ENCODE measurements around the gene STK4.
"Not testable (repeated sequence)": the region's sequence is repeated elsewhere in the genome, so short reads cannot be mapped to it uniquely, and the experiment has no call there.

Gene STK4

GRCh38 chr20:45061244-45061643 lies 94.9 kb downstream of the STK4 start:
- DNase-seq (ENCODE audit: low spot score), result no peak
- in situ Hi-C loops (cut with MboI; ENCODE audit: low pct_unique_long_range_greater_than_20kb, low sequenced_read_pairs, unreplicated experiment), result no loop called here
- no peak for TF ChIP-seq CTCF (IDR thresholded peaks at IDR 0.05; ENCODE audit: extremely low read depth, insufficient read depth, missing control alignments)

GRCh38 chr20:45063107-45063506 lies 96.8 kb downstream of the STK4 start:
- in situ Hi-C loops (cut with MboI; ENCODE audit: low pct_unique_long_range_greater_than_20kb, low sequenced_read_pairs, unreplicated experiment); DNase-seq (ENCODE audit: low spot score): not testable (repeated sequence)

- no peak for TF ChIP-seq CTCF (IDR thresholded peaks at IDR 0.05; ENCODE audit: extremely low read depth, insufficient read depth, missing control alignments)
- no peak for DNase-seq (ENCODE audit: low spot score)
- in situ Hi-C loops (cut with MboI; ENCODE audit: low pct_unique_long_range_greater_than_20kb, low sequenced_read_pairs, unreplicated experiment), result no loop called here
Observed at GRCh38 chr20:45064812-45065211, 98.5 kb downstream of the STK4 start.

- in situ Hi-C loops (cut with MboI; ENCODE audit: low pct_unique_long_range_greater_than_20kb, low sequenced_read_pairs, unreplicated experiment), result no loop called here
- TF ChIP-seq CTCF (IDR thresholded peaks at IDR 0.05; ENCODE audit: extremely low read depth, insufficient read depth, missing control alignments), result no peak
- DNase-seq (ENCODE audit: low spot score), result no peak
Observed at GRCh38 chr20:45066372-45066771, 100.1 kb downstream of the STK4 start.

- in situ Hi-C loops (cut with MboI; ENCODE audit: low pct_unique_long_range_greater_than_20kb, low sequenced_read_pairs, unreplicated experiment), result no loop called here
- no peak for TF ChIP-seq CTCF (IDR thresholded peaks at IDR 0.05; ENCODE audit: extremely low read depth, insufficient read depth, missing control alignments)
- DNase-seq (ENCODE audit: low spot score), result no peak
Observed at GRCh38 chr20:45067087-45067486, 100.8 kb downstream of the STK4 start.

GRCh38 chr20:45067558-45067957 lies 101.2 kb downstream of the STK4 start:
- TF ChIP-seq CTCF (IDR thresholded peaks at IDR 0.05; ENCODE audit: extremely low read depth, insufficient read depth, missing control alignments), result no peak
- no peak for DNase-seq (ENCODE audit: low spot score)
- in situ Hi-C loops (cut with MboI; ENCODE audit: low pct_unique_long_range_greater_than_20kb, low sequenced_read_pairs, unreplicated experiment), result no loop called here

- DNase-seq (ENCODE audit: low spot score), result no peak
- no peak for TF ChIP-seq CTCF (IDR thresholded peaks at IDR 0.05; ENCODE audit: extremely low read depth, insufficient read depth, missing control alignments)
- in situ Hi-C loops (cut with MboI; ENCODE audit: low pct_unique_long_range_greater_than_20kb, low sequenced_read_pairs, unreplicated experiment), result no loop called here
Observed at GRCh38 chr20:45069261-45069660, 102.9 kb downstream of the STK4 start.

All from GM13977 (cell line).